GM20000 (cell line): ENCODE results near the gene TMEM39B.
"Not testable (repeated sequence)": the region's sequence is repeated elsewhere in the genome, so short reads cannot be mapped to it uniquely, and the experiment has no call there.

Experiments used
- DNase-seq: peaks from one replicate; pipeline ENCODE4 v3.0.0; 2012; ENCODE audit warnings: low spot score
- CTCF ChIP-seq: IDR thresholded peaks from 2 replicates; pipeline ENCODE4 v1.5.1; 2012; ENCODE audit warnings: mild to moderate bottlenecking, control low read depth; ENCODE audit errors: extremely low read depth, missing control alignments

TMEM39B gene

GRCh38 chr1:32052887-32053286, 19.9 kb upstream of the TMEM39B start:
- TF ChIP-seq CTCF: no peak
- DNase-seq: no peak

DNA sequence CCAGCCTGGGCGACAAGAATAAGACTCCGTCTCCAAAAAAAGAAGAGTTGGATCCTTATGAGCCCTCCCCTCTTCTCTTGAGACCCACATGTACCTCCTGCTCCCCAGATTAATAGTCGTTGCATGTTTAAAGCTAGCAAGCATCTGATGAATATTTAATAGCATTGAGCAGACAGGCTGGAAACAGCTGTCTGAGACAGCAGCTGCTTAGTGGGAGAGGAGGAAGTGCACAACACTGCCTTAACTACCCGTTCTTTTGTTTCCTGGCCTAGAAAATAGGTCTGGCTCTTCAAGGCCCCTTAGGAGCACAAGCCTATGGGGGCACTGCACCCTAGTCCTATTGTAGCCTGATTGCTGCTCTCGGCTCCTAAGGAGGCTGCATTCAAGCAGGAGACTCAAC, 17.3 kb upstream of the TMEM39B start:
- no peak for TF ChIP-seq CTCF
- DNase-seq: no peak

DNA sequence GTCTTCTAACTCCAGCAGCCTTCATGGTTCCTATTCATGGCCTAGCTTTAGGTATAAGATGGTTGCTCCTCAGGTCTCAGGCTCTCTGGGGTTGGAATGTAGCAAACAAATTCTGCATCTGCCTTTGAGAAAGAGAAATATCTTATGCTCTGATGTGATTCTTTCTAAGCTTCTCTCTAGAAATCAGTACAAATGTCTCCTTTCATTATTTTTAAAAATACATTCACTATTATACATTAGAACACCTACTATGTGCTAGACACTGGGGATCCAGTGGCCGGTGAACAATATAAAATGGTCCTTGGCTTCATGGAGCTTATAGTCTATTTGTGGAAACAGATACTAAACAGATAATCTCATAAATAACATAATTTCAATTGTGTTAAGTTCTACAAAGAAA, 16.1 kb upstream of the TMEM39B start:
- TF ChIP-seq CTCF: no peak
- no peak for DNase-seq

DNA sequence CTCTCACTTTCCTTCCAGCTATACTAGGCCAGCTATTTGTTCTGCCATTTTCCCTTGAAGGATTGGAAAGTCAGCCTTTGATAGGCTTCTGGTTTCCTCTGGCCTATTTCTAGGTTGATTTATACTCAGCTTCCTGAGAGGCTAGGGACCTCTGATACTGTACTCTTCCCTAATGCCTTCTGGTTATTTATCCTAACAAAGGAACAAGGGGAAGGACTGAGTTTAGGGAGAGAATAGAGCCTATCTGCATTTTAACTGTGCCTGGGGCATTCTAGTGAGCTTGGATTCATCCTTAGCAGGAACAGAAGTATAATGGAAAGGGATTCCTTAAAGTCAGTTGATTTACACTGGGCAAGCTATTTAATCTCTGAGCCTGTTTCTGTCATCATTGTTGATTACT, 11.8 kb upstream of the TMEM39B start:
- no peak for DNase-seq
- TF ChIP-seq CTCF: no peak

DNA sequence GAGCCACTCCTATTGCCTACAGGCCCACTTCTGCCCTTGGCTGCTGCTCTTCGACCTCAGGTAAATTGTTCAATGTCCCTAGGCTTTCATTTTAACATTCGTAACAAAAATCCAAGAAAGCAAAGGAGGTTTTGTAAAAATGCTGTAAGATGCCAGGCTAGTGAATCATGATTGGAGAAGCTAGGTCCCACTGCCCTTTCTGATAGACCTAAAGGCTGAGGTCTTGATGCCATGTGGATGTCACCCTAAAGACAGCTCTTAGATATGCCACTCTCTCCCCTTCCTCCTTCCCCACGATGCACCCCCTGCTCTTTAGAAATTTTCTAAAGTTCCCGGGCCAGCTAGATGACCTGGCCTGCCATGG, 9.9 kb upstream of the TMEM39B start:
- DNase-seq: no peak
- no peak for TF ChIP-seq CTCF

GRCh38 chr1:32063261-32063681, 9.5 kb upstream of the TMEM39B start:
- peak; percentile 15 for TF ChIP-seq CTCF
- DNase-seq: peak; percentile 24

GRCh38 chr1:32065613-32066488, 6.9 kb upstream of the TMEM39B start:
- not testable (repeated sequence) for DNase-seq

- no peak for TF ChIP-seq CTCF
- no peak for DNase-seq
Observed at GRCh38 chr1:32066489-32066873, 6.3 kb upstream of the TMEM39B start.
